Hepatocyte (in vitro differentiated cells): ENCODE results near the gene ASCC2.

ENCODE experiments used
- CTCF ChIP-seq: fragments of 200-600 bp; sonication (generic); IDR thresholded peaks from 2 replicates; pipeline ENCODE4 v1.5.1; 2016; ENCODE audit warnings: antibody characterized with exemption, mild to moderate bottlenecking; ENCODE audit not compliant: poor library complexity
- EZH2 ChIP-seq: fragments of 200-600 bp; sonication (generic); IDR thresholded peaks from 2 replicates; pipeline ENCODE4 v1.6.1; 2016; ENCODE audit warnings: antibody characterized with exemption, mild to moderate bottlenecking, borderline replicate concordance
- EZH2phosphoT487 ChIP-seq: fragments of 200-600 bp; sonication (generic); IDR thresholded peaks from one replicate; pipeline ENCODE4 v1.6.1; 2018; ENCODE audit warnings: antibody characterized with exemption, mild to moderate bottlenecking, low read depth, moderate library complexity; ENCODE audit not compliant: unreplicated experiment, severe bottlenecking

- TF ChIP-seq CTCF (no peak), EZH2 (no peak), EZH2phosphoT487 (no peak)
Observed at GRCh38 chr22:29798318-29798717, 39.8 kb downstream of the ASCC2 start.
